GM18508 (cell line): ENCODE results near the gene USP15.
"Not testable (repeated sequence)": the region's sequence is repeated elsewhere in the genome, so short reads cannot be mapped to it uniquely, and the experiment has no call there.

Source experiments
- ATAC-seq: cut with Tn5 transposase; IDR thresholded peaks from one replicate; pipeline ENCODE4 v1.9.1; 2021; ENCODE audit warnings: moderate number of reproducible peaks; ENCODE audit not compliant: insufficient read depth, unreplicated experiment

USP15 gene

GRCh38 chr12:62361048-62361447 is 100.8 kb downstream of the USP15 start:
- no peak for ATAC-seq

DNA sequence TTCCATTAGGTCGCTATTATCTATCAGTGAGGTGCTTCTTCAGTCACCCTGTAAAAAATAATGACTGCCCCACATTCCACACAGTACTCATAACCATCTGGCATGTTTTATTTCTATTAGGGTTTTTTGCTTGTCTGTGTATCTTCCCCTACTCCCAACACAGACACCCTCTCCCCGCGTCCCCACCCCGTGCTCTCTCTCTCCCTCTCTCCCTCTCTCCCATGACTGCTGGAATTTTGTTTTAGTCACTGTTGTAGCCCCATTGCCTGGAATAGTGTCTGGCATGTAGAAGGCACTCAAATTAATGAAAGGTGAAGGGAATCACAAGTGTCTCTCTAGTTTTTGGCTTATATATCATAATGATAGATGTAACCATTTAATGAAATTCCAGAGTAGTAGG is 103.3 kb downstream of the USP15 start:
- no peak for ATAC-seq

GRCh38 chr12:62364697-62365096 is 104.5 kb downstream of the USP15 start:
- not testable (repeated sequence) for ATAC-seq

DNA sequence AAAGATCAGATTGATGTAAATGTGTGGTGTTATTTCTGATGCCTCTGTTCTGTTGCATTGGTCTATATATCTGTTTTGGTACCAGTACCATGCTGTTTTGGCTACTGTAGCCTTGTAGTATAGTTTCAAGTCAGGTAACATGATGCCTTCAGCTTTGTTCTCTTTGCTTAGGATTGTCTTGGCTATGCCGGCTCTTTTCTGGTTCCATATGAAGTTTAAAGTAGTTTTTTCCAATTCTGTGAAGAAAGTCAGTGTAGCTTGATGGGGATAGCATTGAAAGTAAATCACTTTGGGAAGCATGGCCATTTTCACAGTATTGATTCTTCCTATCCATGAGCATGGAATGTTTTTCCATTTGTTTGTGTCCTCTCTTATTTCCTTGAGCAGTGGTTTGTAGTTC is 105.6 kb downstream of the USP15 start:
- not testable (repeated sequence) for ATAC-seq

- ATAC-seq, result not testable (repeated sequence)
Observed at GRCh38 chr12:62368430-62369223, 108.4 kb downstream of the USP15 start.

DNA sequence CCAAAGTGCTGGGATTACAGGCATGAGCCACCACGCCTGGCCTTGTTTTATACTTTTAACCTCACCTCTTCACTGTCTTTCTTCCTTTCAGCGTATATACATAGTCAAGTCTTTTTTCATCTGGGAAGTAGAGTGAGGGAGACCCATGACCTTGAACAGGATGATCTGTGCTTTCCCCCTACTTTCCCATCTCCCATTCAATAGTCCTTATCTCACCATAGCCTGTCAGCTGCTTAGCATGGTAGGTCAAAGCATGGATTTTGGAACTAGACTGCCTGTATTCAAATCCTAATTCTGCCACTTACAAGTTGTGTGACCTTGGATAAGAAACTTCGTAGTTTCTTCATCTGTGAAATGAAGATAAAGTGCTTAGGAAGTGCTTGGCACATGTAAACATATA is 110.0 kb downstream of the USP15 start:
- no peak for ATAC-seq

GRCh38 chr12:62371661-62372060 is 111.5 kb downstream of the USP15 start:
- ATAC-seq, result no peak

DNA sequence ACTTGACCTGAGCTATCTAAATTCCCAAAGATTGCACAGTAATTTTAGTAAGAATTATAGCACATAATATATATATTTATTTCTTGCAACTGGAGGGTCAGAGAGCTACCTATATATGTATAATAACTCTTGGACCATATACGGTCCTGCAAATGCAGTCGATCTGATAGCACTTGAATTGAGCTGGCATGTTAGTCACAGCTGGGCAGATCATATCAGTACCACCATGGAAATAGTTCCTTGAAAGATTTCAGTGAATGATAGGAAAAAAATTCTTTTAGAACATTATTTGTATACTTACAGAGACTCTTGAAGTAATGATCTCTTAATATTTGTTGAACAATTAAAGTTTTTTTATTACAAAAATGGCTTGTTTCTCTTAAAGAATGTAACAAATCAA is 111.9 kb downstream of the USP15 start:
- ATAC-seq, result no peak

DNA sequence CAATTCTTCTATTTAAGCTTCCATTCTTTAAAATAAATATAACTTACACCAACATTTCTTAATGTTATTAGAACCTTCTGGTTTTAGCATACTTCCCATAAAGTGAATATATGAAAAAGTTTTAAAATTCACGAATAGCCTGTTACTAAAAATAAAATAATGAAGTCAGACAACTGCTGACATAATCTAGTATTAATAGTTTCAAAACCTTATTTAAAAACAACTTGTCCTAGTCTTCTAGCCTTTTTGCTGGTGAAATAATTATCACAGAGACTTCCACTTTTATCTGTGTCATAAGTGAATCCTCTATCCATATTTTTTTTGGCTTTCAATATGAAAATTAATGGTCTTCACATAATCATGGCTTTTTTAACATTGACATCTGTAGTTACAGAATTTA is 112.6 kb downstream of the USP15 start:
- no peak for ATAC-seq

GRCh38 chr12:62375603-62376002 is 115.4 kb downstream of the USP15 start:
- ATAC-seq, result no peak

DNA sequence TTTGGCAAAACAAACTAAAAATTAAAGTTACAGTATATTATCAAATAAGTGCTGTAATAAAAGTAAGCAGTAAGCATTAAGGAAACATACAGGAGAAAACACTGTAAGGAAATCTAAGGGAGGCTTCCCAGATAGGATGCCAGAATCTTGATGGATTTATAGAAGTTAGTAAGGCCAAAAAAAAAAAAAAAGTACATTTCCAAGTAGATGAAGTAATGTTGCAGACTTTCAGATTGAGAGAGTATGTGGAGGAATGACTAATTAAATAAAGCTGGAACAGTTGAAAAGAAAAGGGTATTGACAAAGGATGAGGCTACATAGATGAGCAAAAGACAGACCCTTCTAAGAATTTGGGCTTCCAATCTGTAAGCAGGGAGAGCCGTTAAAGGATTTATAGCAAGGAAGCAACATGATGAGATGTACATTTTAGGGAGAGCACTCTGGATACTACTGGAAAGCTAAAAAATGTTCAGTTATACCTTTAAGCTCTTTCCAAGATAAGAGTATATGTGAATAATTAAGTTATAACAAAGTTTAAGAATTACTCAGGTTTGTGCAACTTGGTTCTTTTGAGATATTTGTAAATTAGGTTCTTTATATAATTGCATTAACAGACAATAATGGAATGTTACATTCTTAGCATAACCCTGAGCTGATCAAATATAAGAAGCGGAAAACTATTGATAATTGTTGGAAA is 119.0 kb downstream of the USP15 start:
- ATAC-seq, result no peak

DNA sequence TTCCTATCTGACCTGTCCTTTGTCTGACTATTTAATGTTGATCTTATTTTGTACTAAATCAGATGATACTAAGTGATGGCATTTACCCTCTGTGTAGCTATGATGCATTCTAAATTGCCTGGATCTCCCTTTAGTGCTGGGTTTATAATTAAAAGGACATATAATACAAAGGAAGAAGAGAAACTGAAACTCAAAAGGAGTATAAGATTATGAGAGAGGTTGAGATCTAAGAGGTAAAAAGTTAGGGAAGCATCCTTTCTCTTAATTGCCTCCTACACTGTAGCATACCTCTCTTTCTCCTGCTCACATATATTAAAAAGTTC is 119.5 kb downstream of the USP15 start:
- ATAC-seq, result no peak

DNA sequence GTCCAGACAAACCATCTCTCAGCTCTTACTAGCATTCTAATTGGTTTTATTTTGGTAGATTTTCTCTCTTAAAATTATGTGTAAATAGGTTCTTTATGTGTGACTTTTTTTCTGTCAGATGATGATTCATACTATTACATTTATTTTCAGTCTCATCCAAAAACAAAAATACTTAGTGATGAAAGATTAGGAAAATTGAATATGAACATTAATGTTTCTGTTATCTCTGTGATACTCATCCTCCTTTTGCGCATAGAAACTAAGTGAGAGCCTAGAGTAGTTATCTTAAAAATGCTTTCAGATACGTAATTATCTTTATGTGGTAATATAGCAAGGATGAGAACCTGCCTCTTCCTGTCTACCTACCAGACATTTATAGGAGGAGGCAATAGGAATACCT is 122.3 kb downstream of the USP15 start:
- ATAC-seq, result no peak

DNA sequence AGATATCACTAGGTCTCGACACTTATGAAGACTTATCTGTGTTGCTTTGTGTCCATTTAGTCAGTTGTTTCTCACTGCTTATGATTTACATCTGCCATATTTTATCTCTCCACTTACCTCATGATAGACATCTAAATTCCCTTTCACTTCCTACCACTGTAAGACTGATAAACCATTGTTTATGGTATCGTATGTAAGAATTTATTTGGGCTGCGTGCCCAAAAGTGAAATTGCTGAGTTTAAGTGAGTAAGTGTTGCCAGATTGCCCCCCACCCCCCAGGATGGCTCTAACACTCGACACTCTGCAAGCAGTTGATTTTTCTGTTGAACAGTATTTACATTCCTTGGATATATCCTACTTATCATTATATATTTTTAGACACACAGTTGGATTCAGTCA is 136.5 kb downstream of the USP15 start:
- no peak for ATAC-seq

GRCh38 chr12:62400135-62400534 is 139.9 kb downstream of the USP15 start:
- peak; percentile 59 for ATAC-seq

GRCh38 chr12:62401631-62402030 is 141.4 kb downstream of the USP15 start:
- no peak for ATAC-seq

DNA sequence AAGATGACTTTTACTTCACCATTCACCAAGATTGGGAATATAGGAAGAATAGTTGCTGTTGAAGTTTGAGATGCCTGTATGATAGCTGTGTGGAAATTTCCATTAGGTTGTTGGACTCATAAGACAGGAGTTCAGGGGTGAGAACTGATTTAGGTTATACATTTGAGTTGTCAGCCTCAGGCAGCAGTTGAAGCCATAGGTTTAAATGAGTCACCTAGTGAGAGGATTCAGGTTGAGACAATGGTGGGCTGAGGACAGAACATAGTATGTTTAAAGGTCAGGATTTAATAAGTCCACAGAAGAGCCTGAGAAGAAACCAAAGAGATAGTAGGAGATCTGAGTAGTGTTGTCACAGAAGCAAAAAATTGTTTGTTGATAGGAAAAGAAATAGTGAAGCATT is 142.8 kb downstream of the USP15 start:
- ATAC-seq, result no peak

GRCh38 chr12:62407587-62407986 is 147.4 kb downstream of the USP15 start:
- ATAC-seq, result no peak

- ATAC-seq, result no peak
Observed at GRCh38 chr12:62409068-62409467, 148.9 kb downstream of the USP15 start.

GRCh38 chr12:62414180-62414579 is 154.0 kb downstream of the USP15 start:
- no peak for ATAC-seq

GRCh38 chr12:62426089-62426488 is 165.9 kb downstream of the USP15 start:
- ATAC-seq, result no peak

GRCh38 chr12:62429457-62429856 is 169.3 kb downstream of the USP15 start:
- no peak for ATAC-seq
